ENCODE measurements around the gene MYCBP. TPM values are rescaled to one million over a fixed set of nuclear protein-coding genes. Genes with fewer than 3 reads are reported as not detected.

The MYCBP gene
- total RNA-seq, 1 experiment from 2014 or later = 33.1 TPM

DNA sequence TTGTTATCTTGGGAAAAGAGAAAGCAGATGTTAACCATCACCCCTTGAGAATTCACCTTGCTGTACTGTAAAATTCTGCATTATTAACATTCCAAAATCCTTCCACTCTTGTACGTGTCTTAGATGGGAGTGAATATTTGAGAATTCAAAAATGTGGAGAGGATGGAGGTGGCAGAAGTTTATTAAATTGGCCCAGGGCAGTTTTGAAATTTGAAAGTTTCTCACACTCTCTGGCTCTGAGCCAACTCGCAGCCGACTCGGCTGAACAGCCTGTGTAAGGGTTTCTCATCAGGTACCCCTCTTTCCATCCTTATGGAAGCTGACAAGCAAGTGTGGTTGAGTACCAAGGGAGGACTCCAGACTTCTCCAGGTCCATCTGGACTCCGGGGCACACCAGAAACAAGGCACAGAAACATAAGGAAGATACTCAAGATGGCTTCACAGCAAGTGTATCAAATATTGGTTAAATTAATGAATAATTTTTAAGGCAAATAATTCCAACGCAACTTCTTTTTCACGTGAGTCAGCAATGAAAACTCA is 58.6 kb downstream of the MYCBP start:
- no peak overlapping the region for H2BK12ac ChIP-seq (ENCODE audit: insufficient read length, low read depth, low read length)
- H3K23ac ChIP-seq (ENCODE audit: insufficient read length, low read depth, low read length) = no peak overlapping the region
- TF ChIP-seq, protein P1, sequence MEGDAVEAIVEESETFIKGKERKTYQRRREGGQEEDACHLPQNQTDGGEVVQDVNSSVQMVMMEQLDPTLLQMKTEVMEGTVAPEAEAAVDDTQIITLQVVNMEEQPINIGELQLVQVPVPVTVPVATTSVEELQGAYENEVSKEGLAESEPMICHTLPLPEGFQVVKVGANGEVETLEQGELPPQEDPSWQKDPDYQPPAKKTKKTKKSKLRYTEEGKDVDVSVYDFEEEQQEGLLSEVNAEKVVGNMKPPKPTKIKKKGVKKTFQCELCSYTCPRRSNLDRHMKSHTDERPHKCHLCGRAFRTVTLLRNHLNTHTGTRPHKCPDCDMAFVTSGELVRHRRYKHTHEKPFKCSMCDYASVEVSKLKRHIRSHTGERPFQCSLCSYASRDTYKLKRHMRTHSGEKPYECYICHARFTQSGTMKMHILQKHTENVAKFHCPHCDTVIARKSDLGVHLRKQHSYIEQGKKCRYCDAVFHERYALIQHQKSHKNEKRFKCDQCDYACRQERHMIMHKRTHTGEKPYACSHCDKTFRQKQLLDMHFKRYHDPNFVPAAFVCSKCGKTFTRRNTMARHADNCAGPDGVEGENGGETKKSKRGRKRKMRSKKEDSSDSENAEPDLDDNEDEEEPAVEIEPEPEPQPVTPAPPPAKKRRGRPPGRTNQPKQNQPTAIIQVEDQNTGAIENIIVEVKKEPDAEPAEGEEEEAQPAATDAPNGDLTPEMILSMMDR (conservative IDR thresholded peaks at IDR 0.05) = no peak
- H3K4ac ChIP-seq (ENCODE audit: low read depth, low read length) = no peak overlapping the region
- H3T11ph ChIP-seq (ENCODE audit: low read length) = no peak overlapping the region
- Mint-ChIP-seq H3K36me3 (ENCODE audit: insufficient read depth in 1 of 3, low read depth in 3 of 3) (peaks cover 0 to 9% (median 3%) of the 10 kb centered on the region in 3 experiments; a peak in 3 of 7 replicates), H3K9me3 (peaks cover 7 to 10% of the 10 kb centered on the region in 2 experiments), H3K27ac (no peak overlapping the region), H3K4me3 (no peak overlapping the region), H3K27me3 (ENCODE audit: low read depth) (peaks cover 81% of the 10 kb centered on the region), H3K4me1 (peaks cover 30 to 32% of the 10 kb centered on the region in 2 experiments)
- no peaks in the 10 kb centered on the region for H3K9me3 ChIP-seq (ENCODE audit: control insufficient read depth, low read depth, low read length)
- H3K23me2 ChIP-seq (ENCODE audit: insufficient read length, low read depth, low read length, poor library complexity, severe bottlenecking) = peaks cover 9% of the 10 kb centered on the region
- no peak overlapping the region for H2BK120ac ChIP-seq (ENCODE audit: low read depth, low read length, poor library complexity, severe bottlenecking)
- H3K14ac ChIP-seq (ENCODE audit: insufficient read depth, low read length) = no peak overlapping the region
- no peak overlapping the region for H3K4me2 ChIP-seq (ENCODE audit: insufficient read depth, insufficient read length, low read length)
- H3K79me2 ChIP-seq (ENCODE audit: insufficient read depth, low read length) = no peaks in the 10 kb centered on the region
- DNase-seq = no peak
- no peak overlapping the region for H2AK5ac ChIP-seq (ENCODE audit: insufficient read length, low read length)
- H4K8ac ChIP-seq (replicated peaks; ENCODE audit: insufficient read length, low read depth, low read length) = no peak overlapping the region
- H2AFZ ChIP-seq (ENCODE audit: low read length) = no peak overlapping the region
- H2BK5ac ChIP-seq (ENCODE audit: insufficient read length, low read length) = no peak overlapping the region
- no peak overlapping the region for H3K18ac ChIP-seq (ENCODE audit: insufficient read length, low read depth, low read length)
- no CpG with 5 or more reads among the region's 7 CpGs for WGBS (ENCODE audit: extremely low coverage, insufficient read length, low lambda C conversion rate)
- no peak overlapping the region for H4K91ac ChIP-seq (ENCODE audit: insufficient read length, low read depth, low read length)
- 0 out of 2 replicates have a peak, but pooled peaks cover 2% of the 10 kb centered on the region for H3K4me1 ChIP-seq (ENCODE audit: insufficient read depth, low read length)
- no peak overlapping the region for H4K5ac ChIP-seq (ENCODE audit: insufficient read length, low read depth, low read length)
- H3K27me3 ChIP-seq (ENCODE audit: insufficient read depth, low read length) = peaks cover 9% of the 10 kb centered on the region
- H3K9ac ChIP-seq (ENCODE audit: extremely low read depth, insufficient read length, low read length) = no peak overlapping the region
- no peak overlapping the region for H3K27ac ChIP-seq (ENCODE audit: insufficient read length, low read depth, low read length)
- no peaks in the 10 kb centered on the region for H3K79me1 ChIP-seq (ENCODE audit: insufficient read depth, low read depth, low read length, poor library complexity, severe bottlenecking)
- no peak overlapping the region for H2BK15ac ChIP-seq (ENCODE audit: low read depth, low read length)
- no peaks in the 10 kb centered on the region for H4K20me1 ChIP-seq (ENCODE audit: control insufficient read depth, insufficient read depth, insufficient read length)
- H2BK20ac ChIP-seq (ENCODE audit: low read depth, low read length, poor library complexity, severe bottlenecking) = no peak overlapping the region
- no peak overlapping the region for H3K56ac ChIP-seq (ENCODE audit: insufficient read length, low read depth, low read length)
